Upper lobe of right lung (tissue), 1 donor: ENCODE results near the gene GALNT7. TPM values are rescaled to one million over a fixed set of nuclear protein-coding genes. Genes with fewer than 3 reads are reported as not detected.

Source experiments
- ATAC-seq: fragments of 200-7000 bp; cut with Tn5 transposase; one replicate; pipeline ENCODE4 v1.9.1; 2020; ENCODE audit warnings: mild to moderate bottlenecking, moderate library complexity
- DNase-seq: peaks from one replicate; pipeline ENCODE4 v3.0.0-alpha.2; 2020
- H3K27ac ChIP-seq: fragments of 200-600 bp; one replicate; pipeline ENCODE4 v1.8.0; 2022
- H3K27me3 ChIP-seq: fragments of 200-600 bp; one replicate; pipeline ENCODE4 v1.8.0; 2022; ENCODE audit warnings: mild to moderate bottlenecking
- H3K36me3 ChIP-seq: fragments of 200-600 bp; one replicate; pipeline ENCODE4 v1.8.0; 2022
- H3K4me1 ChIP-seq: fragments of 200-600 bp; one replicate; pipeline ENCODE4 v1.8.0; 2022
- H3K4me3 ChIP-seq: fragments of 200-600 bp; one replicate; pipeline ENCODE4 v1.8.0; 2022; ENCODE audit warnings: mild to moderate bottlenecking
- H3K9me3 ChIP-seq: fragments of 200-600 bp; one replicate; pipeline ENCODE4 v1.8.0; 2022
- intact Hi-C: fragments of 100-400 bp; cut with DNase I; formaldehyde crosslinking; loops from one replicate; pipeline ENCODE4 v1.11.0; 2022
- total RNA-seq: library from RNA; stranded (reverse); fragmentation: NEBNext Ultra II Directional; extraction: Animal tissue kit (Norgen Biotek cat#: 25700); gene quantifications from one replicate; pipeline ENCODE4 v1.2.1, GENCODE V29; 2021
- TF ChIP-seq, protein P1 (sequence below): fragments of 200-600 bp; IDR thresholded peaks from one replicate; pipeline ENCODE4 v1.8.0; 2022; ENCODE audit warnings: antibody characterized with exemption
- donor health status: DM: no; HTN: yes; CAD: no; lungs with severe emphysema.

The GALNT7 gene
- total RNA-seq, 1 donor from 2014 or later, result 22.3 TPM

- H3K27ac ChIP-seq, result no peak overlapping the region
- ATAC-seq (no peak), DNase-seq (no peak)
- H3K27me3 ChIP-seq, result no peaks in the 10 kb centered on the region
- TF ChIP-seq, protein P1, sequence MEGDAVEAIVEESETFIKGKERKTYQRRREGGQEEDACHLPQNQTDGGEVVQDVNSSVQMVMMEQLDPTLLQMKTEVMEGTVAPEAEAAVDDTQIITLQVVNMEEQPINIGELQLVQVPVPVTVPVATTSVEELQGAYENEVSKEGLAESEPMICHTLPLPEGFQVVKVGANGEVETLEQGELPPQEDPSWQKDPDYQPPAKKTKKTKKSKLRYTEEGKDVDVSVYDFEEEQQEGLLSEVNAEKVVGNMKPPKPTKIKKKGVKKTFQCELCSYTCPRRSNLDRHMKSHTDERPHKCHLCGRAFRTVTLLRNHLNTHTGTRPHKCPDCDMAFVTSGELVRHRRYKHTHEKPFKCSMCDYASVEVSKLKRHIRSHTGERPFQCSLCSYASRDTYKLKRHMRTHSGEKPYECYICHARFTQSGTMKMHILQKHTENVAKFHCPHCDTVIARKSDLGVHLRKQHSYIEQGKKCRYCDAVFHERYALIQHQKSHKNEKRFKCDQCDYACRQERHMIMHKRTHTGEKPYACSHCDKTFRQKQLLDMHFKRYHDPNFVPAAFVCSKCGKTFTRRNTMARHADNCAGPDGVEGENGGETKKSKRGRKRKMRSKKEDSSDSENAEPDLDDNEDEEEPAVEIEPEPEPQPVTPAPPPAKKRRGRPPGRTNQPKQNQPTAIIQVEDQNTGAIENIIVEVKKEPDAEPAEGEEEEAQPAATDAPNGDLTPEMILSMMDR, result no peak
- H3K4me1 ChIP-seq, result no peaks in the 10 kb centered on the region
- intact Hi-C loops, result no loop called here
- no peaks in the 10 kb centered on the region for H3K36me3 ChIP-seq
- H3K9me3 ChIP-seq, result no peaks in the 10 kb centered on the region
- no peak overlapping the region for H3K4me3 ChIP-seq
Observed at GRCh38 chr4:173138624-173139023, 30.0 kb upstream of the GALNT7 start.

- ATAC-seq (no peak), DNase-seq (no peak)
- intact Hi-C loops, result no loop called here
- no peaks in the 10 kb centered on the region for H3K9me3 ChIP-seq
- no peaks in the 10 kb centered on the region for H3K27me3 ChIP-seq
- no peak overlapping the region for H3K4me3 ChIP-seq
- no peak overlapping the region for H3K27ac ChIP-seq
- TF ChIP-seq, protein P1, result no peak
- H3K36me3 ChIP-seq, result no peaks in the 10 kb centered on the region
- no peaks in the 10 kb centered on the region for H3K4me1 ChIP-seq
Observed at GRCh38 chr4:173139561-173139960, 29.1 kb upstream of the GALNT7 start.

DNA sequence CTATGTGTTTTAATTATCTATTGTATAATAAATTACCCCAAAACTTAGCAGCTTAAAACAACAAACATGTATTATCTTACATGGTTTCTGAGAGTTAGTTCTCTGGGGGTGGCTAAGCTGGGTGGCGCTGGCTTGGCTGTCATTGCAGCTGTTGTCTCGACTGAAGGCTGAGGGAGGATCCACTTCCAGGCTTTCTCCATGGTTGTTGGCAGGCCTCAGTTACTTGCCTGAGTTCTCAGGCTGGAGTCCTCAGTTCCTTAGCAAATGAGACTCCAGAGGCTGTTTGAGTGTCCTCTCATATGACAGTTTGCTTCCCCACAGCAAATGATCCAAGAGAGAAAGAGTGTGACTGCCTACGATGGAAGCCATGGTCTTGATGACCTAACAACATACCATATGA lies 23.5 kb upstream of the GALNT7 start:
- intact Hi-C loops, result no loop called here
- H3K9me3 ChIP-seq, result no peaks in the 10 kb centered on the region

DNA sequence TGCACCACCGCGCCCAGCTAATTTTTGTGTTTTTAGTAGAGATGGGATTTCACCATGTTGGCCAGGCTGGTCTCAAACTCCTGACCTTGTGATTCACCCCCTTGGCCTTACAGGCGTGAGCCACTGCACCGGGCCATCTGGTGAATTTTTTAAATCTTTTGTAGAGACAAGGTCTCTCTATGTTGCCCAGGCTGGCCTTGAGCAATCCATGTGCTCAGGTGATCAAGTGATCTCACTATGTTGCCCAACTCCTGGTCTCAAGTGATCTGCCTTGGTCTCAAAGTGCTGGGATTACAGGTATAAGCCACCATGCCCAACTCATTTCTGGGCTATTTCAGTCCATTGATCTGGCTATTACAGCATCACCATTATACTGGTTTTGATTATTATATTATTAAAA lies 22.2 kb upstream of the GALNT7 start:
- no peaks in the 10 kb centered on the region for H3K36me3 ChIP-seq
- TF ChIP-seq, protein P1, result no peak
- DNase-seq, result no peak
- no peaks in the 10 kb centered on the region for H3K4me1 ChIP-seq
- H3K9me3 ChIP-seq, result no peaks in the 10 kb centered on the region
- H3K4me3 ChIP-seq, result no peak overlapping the region
- intact Hi-C loops, result no loop called here
- ATAC-seq, result no peak
- no peaks in the 10 kb centered on the region for H3K27me3 ChIP-seq
- H3K27ac ChIP-seq, result no peak overlapping the region

More for the DNA sequence above, 23.5 kb upstream of the GALNT7 start:
- TF ChIP-seq, protein P1, result no peak
- H3K4me3 ChIP-seq, result no peak overlapping the region
- DNase-seq (no peak), ATAC-seq (no peak)
- H3K36me3 ChIP-seq, result no peaks in the 10 kb centered on the region
- H3K27ac ChIP-seq, result no peak overlapping the region
- H3K27me3 ChIP-seq, result no peaks in the 10 kb centered on the region
- H3K4me1 ChIP-seq, result no peaks in the 10 kb centered on the region

- H3K4me3 ChIP-seq, result no peak overlapping the region
- no peaks in the 10 kb centered on the region for H3K4me1 ChIP-seq
- H3K27ac ChIP-seq, result no peak overlapping the region
- no peak for DNase-seq
- no peaks in the 10 kb centered on the region for H3K9me3 ChIP-seq
- ATAC-seq, result no peak
- TF ChIP-seq, protein P1, result no peak
- intact Hi-C loops, result no loop called here
- H3K36me3 ChIP-seq, result no peaks in the 10 kb centered on the region
- H3K27me3 ChIP-seq, result no peaks in the 10 kb centered on the region
Observed at GRCh38 chr4:173151496-173151895, 17.1 kb upstream of the GALNT7 start.

- Histone ChIP-seq H3K4me1 (no peaks in the 10 kb centered on the region), H3K36me3 (no peaks in the 10 kb centered on the region), H3K4me3 (no peak overlapping the region), H3K27me3 (no peaks in the 10 kb centered on the region), H3K9me3 (no peaks in the 10 kb centered on the region), H3K27ac (no peak overlapping the region)
- DNase-seq (no peak), ATAC-seq (no peak)
- TF ChIP-seq, protein P1, result no peak
- intact Hi-C loops, result no loop called here
Observed at GRCh38 chr4:173152104-173152503, 16.5 kb upstream of the GALNT7 start.
